Measurements from ENCODE around the gene TTC31.

TTC31 gene

DNA sequence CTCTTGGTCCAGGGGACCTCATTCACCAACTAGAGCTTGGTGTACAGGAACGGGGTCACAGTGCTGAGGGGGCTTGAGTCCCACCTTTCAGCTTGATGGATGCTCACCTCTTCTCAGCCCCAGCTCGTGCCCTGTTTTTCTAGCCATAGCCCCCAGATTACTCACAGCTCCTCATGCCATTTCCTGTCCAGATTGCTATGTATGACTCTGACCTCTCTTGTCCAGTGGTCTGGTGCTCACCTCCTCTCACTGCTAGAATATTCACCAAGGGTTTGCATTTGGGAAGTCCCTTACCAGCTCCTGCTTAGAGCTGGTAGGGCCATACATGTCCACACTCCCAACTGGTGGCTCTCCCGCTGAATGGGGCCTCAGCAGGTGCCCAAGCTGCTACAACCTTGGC, 10.7 kb downstream of the TTC31 start:
- Histone ChIP-seq H3K27me3 (ENCODE audit: low read depth, low read length) (no peaks in the 10 kb centered on the region), H3K4me2 (ENCODE audit: low read length) (no peak overlapping the region), H3K27ac (ENCODE audit: low read length) (no peak overlapping the region), H3K9ac (ENCODE audit: low read length) (no peak overlapping the region), H3K4me1 (ENCODE audit: low read length) (no peaks in the 10 kb centered on the region), H3K4me3 (ENCODE audit: low read length) (no peak overlapping the region), H3K79me2 (ENCODE audit: low read length) (no peaks in the 10 kb centered on the region), H4K20me1 (ENCODE audit: insufficient read depth, low read length) (no peaks in the 10 kb centered on the region), H3K36me3 (replicated peaks; ENCODE audit: low read depth, low read length) (peaks cover 17% of the 10 kb centered on the region), H3K9me3 (ENCODE audit: insufficient read depth, low read length) (no peaks in the 10 kb centered on the region), H2AFZ (ENCODE audit: low read depth, low read length) (no peak overlapping the region)
- TF ChIP-seq, protein P1, sequence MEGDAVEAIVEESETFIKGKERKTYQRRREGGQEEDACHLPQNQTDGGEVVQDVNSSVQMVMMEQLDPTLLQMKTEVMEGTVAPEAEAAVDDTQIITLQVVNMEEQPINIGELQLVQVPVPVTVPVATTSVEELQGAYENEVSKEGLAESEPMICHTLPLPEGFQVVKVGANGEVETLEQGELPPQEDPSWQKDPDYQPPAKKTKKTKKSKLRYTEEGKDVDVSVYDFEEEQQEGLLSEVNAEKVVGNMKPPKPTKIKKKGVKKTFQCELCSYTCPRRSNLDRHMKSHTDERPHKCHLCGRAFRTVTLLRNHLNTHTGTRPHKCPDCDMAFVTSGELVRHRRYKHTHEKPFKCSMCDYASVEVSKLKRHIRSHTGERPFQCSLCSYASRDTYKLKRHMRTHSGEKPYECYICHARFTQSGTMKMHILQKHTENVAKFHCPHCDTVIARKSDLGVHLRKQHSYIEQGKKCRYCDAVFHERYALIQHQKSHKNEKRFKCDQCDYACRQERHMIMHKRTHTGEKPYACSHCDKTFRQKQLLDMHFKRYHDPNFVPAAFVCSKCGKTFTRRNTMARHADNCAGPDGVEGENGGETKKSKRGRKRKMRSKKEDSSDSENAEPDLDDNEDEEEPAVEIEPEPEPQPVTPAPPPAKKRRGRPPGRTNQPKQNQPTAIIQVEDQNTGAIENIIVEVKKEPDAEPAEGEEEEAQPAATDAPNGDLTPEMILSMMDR (IDR thresholded peaks at IDR 0.05; ENCODE audit: low read depth, low read length), result no peak
- TF ChIP-seq EZH2phosphoT487 (IDR thresholded peaks at IDR 0.05; ENCODE audit: low read depth), result no peak

DNA sequence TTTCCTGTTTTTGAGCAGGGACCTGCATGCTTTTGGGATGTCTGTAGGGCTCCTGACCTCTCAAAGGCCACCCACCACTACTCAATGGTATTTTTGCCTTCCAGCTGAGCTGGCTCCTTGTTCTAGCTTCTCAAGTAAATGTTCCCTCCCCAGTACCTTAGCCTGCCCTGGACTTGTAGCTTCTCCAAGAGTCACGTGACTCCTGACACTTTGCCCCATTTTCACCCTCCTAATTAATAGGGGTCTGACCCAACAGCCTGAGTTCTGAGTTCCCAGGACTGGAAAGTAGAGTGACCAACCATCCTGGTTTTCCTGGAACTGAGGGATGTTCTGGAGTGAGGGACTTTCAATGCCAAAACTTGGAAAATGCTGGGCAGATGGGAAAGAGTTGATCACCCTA, 12.6 kb downstream of the TTC31 start:
- Histone ChIP-seq H3K27ac (ENCODE audit: low read length) (no peak overlapping the region), H3K79me2 (ENCODE audit: low read length) (no peaks in the 10 kb centered on the region), H3K4me3 (ENCODE audit: low read length) (no peak overlapping the region), H3K9me3 (ENCODE audit: insufficient read depth, low read length) (no peaks in the 10 kb centered on the region), H4K20me1 (ENCODE audit: insufficient read depth, low read length) (no peaks in the 10 kb centered on the region), H3K4me2 (ENCODE audit: low read length) (no peak overlapping the region), H3K36me3 (replicated peaks; ENCODE audit: low read depth, low read length) (peaks cover 17% of the 10 kb centered on the region), H2AFZ (ENCODE audit: low read depth, low read length) (no peak overlapping the region), H3K9ac (ENCODE audit: low read length) (no peak overlapping the region), H3K27me3 (ENCODE audit: low read depth, low read length) (no peaks in the 10 kb centered on the region), H3K4me1 (ENCODE audit: low read length) (no peaks in the 10 kb centered on the region)
- TF ChIP-seq EZH2phosphoT487 (IDR thresholded peaks at IDR 0.05; ENCODE audit: low read depth), result no peak
- TF ChIP-seq, protein P1 (IDR thresholded peaks at IDR 0.05; ENCODE audit: low read depth, low read length), result no peak

GRCh38 chr2:74496997-74497776, 14.3 kb downstream of the TTC31 start:
- Histone ChIP-seq H3K9me3 (ENCODE audit: insufficient read depth, low read length) (no peaks in the 10 kb centered on the region), H2AFZ (ENCODE audit: low read depth, low read length) (no peak overlapping the region), H3K4me3 (ENCODE audit: low read length) (no peak overlapping the region), H3K36me3 (replicated peaks; ENCODE audit: low read depth, low read length) (peaks cover 4% of the 10 kb centered on the region), H3K9ac (ENCODE audit: low read length) (no peak overlapping the region), H3K27ac (ENCODE audit: low read length) (no peak overlapping the region), H3K27me3 (ENCODE audit: low read depth, low read length) (no peaks in the 10 kb centered on the region), H3K79me2 (ENCODE audit: low read length) (no peaks in the 10 kb centered on the region), H3K4me2 (ENCODE audit: low read length) (no peak overlapping the region), H4K20me1 (ENCODE audit: insufficient read depth, low read length) (no peaks in the 10 kb centered on the region), H3K4me1 (ENCODE audit: low read length) (no peaks in the 10 kb centered on the region)
- TF ChIP-seq EZH2phosphoT487 (IDR thresholded peaks at IDR 0.05; ENCODE audit: low read depth), result no peak
- TF ChIP-seq, protein P1 (IDR thresholded peaks at IDR 0.05; ENCODE audit: low read depth, low read length), result no peak

- no peaks in the 10 kb centered on the region for H3K4me1 ChIP-seq (ENCODE audit: low read length)
- TF ChIP-seq, protein P1 (IDR thresholded peaks at IDR 0.05; ENCODE audit: low read depth, low read length), result no peak
- TF ChIP-seq EZH2phosphoT487 (IDR thresholded peaks at IDR 0.05; ENCODE audit: low read depth), result no peak
- H3K27me3 ChIP-seq (ENCODE audit: low read depth, low read length), result no peaks in the 10 kb centered on the region
- H3K79me2 ChIP-seq (ENCODE audit: low read length), result no peaks in the 10 kb centered on the region
- peaks cover 4% of the 10 kb centered on the region for H3K36me3 ChIP-seq (replicated peaks; ENCODE audit: low read depth, low read length)
- H3K27ac ChIP-seq (ENCODE audit: low read length), result no peak overlapping the region
- H3K4me2 ChIP-seq (ENCODE audit: low read length), result no peak overlapping the region
- no peaks in the 10 kb centered on the region for H3K9me3 ChIP-seq (ENCODE audit: insufficient read depth, low read length)
- H2AFZ ChIP-seq (ENCODE audit: low read depth, low read length), result no peak overlapping the region
- no peaks in the 10 kb centered on the region for H4K20me1 ChIP-seq (ENCODE audit: insufficient read depth, low read length)
- H3K4me3 ChIP-seq (ENCODE audit: low read length), result no peak overlapping the region
- H3K9ac ChIP-seq (ENCODE audit: low read length), result no peak overlapping the region
Observed at GRCh38 chr2:74497777-74498499, 15.1 kb downstream of the TTC31 start.

Measured in OCI-LY3 (cell line).